Stimulated activated CD8-positive, alpha-beta memory T cell treated with anti-CD3 and anti-CD28 coated beads, Interleukin-4, amount 100 ng/mL, for 24 hours (primary cell): ENCODE measurements around the gene DEFB121.
"Not testable (repeated sequence)": the region's sequence is repeated elsewhere in the genome, so short reads cannot be mapped to it uniquely, and the experiment has no call there.

Experiments
- DNase-seq: peaks from one replicate; pipeline ENCODE4 v3.0.0-alpha.2; 2020; ENCODE audit warnings: low read depth

The DEFB121 gene, protein sequence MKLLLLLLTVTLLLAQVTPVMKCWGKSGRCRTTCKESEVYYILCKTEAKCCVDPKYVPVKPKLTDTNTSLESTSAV

DNA sequence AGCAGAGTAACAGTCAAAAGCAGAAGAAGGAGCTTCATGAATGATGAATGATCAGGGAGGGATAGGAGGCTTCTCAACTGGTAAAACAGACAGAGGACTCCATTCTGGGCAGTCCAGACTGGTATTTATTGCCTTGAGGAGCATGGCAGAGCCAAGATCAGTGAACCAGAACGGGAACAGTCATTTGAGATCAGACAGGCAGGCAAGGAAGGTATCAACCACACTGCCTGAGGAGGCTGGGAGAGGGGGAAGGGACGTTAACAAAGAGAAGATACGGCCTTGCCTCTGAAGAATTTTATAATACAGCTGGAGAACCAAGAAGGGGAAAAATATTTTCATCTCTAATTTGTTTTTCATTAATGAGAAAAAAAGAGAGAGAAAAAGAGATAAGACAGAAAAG lies at the start of gene DEFB121:
DEFB121 (minus strand) TSS at position 101 of the 400 bp plus-strand sequence; CDS start at position 38, 63 bp downstream.
- no peak for DNase-seq

DNA sequence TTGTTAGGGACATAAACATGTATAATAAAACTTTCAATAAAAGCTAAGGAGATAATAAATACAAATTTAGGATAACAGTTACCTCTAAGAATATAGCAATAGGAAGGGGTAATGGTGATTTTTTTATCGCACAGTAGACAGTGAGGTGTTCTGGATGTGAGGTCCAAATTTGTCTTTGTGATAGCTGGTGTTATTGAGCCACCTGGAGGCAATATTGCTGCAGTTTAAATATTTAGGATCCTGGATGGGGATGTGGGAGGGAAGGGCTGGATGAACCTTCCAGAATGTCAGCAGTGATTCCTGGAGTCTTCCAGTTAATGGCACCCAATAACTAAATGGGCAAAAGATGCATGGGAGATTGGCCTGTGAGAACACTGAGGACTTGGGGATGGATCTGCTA lies 48.3 kb upstream of the DEFB121 start:
- no peak for DNase-seq

GRCh38 chr20:31452575-31452974 lies 46.6 kb upstream of the DEFB121 start:
- no peak for DNase-seq

DNA sequence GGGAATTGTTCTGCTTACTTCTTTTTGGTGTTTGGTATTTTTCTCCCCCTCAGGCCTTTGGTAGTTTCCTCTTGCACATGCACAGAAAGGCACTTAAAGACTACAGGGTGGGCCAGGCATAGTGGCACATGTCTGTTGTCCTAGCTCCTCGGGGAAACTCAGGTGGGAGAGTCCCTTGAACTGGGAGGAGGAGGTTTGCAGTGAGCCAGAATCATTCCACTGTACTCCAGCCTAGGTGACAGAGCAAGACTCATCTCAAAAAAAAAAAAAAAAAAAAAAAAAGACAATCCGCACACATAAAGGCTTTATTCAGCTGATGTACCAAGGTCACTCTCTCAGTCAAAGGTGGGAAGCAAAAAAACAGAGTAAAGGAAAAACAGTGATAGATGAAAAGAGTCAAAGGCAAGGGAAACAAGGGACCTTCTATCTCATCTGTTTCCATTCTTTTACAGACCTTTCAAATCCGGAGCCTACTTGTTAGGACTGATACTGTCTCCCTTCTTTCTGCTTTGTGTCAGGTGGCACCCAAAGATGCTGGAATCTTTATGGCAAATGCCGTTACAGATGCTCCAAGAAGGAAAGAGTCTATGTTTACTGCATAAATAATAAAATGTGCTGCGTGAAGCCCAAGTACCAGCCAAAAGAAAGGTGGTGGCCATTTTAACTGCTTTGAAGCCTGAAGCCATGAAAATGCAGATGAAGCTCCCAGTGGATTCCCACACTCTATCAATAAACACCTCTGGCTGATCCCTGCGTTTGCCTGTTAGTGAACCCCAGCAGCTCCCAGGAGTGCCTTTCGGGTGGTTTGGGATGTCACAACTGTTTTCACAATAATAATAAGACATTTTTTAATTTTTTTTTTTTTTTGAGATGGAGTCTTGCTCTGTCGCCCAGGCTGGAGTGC lies 43.7 kb upstream of the DEFB121 start:
- DNase-seq: no peak

- no peak for DNase-seq
Observed at GRCh38 chr20:31446084-31446819, 40.2 kb upstream of the DEFB121 start.

DNA sequence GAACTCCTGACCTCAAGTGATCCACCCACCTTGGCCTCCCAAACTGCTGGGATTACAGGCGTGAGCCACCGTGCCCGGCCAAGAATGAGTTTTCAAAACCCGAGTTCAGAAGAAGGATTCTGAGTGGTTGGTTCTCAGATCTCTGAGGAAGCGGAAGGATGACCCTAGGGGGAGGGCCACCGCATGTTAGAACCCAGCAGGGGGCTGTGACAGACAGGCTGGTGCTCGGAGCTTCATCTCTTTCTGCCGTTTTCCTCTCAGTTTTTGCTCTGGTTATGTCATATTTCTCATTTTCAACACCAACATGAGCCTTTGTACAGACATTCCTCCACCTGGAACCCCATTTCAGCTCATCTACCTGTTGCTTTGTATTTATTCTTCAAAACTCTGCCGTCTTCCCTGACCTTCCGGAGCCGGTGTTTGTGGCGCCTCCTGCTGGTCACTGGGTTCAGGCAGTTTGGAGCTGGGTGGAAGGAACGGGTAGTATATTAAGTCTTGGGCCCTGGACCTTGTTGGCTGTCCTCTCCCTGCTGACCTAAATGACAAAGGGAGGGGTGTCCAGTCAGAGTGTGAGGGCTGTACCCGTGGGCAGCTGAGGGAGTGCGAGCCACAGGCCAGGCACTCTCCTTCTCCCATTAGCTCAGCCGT lies 34.1 kb upstream of the DEFB121 start, which contains the start of gene DEFB123:
DEFB123 (plus strand) TSS at position 621 of the 648 bp plus-strand sequence. CDS start 67 bp downstream, outside the sequence.
- peak; percentile 1 for DNase-seq

DNA sequence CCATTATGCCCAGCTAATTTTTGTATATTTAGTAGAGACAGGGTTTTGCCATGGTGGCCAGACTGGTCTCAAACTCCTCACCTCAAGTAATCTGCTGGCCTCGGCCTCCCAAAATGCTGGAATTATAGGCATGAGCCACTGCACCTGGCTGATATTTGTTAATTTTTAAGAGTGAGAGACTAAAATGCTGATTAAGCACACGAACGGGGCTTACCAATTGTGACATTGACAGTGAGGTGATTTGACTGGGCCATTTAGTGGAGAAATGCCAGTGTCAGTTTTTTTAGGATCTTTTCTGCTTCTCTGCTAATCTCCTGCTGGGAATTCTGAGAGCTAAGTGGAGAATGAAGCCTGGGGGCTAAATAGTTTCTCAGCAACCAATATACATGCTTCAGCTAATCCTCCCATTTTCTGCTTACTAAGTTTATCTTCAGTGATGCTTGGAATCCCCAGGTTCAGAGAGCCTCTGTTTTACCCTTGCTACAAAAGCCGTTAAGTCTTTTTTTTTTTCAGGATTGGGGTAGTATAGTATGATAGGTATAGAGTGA lies 24.6 kb upstream of the DEFB121 start:
- DNase-seq: no peak

GRCh38 chr20:31427576-31427975 lies 21.6 kb upstream of the DEFB121 start:
- DNase-seq: not testable (repeated sequence)

- DNase-seq: not testable (repeated sequence)
Observed at GRCh38 chr20:31426891-31427551, 21.0 kb upstream of the DEFB121 start.

DNA sequence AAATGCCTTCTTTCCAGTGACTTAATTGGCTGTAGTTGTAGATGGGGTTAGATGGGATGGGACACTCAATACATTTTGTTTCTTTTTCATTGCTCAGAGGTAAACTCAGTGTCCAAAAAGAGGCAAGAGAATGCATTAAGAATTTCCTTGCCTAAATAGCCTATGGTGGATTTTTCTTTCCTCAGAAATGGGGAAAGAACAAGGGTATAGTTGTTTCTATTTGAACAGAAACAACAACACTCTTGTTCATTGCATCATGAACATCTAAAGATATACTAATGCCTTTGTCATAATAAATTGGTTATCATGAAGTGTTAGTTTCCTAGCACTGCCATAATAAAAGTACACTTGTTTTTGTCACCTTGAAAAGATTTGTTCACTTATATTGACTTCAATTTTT lies 19.8 kb upstream of the DEFB121 start:
- no peak for DNase-seq

DNA sequence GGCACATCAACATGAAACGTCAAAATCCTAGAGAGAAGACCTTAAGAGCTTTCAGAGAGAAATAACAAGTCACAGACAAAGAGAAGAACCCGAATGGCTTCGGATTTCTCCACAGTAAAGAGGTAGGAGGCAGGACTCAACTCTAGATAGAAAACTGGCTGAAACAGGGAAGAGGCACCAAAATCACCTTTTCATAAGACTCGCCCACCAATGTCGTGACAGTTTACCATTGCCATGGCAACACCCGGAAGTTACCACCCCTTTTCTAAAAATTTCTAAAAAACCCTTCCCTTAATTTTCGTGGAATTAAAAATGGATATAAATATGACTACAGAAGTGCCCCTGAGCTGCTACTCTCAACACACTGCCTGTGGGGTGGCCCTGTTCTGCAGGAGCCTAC lies 12.3 kb upstream of the DEFB121 start:
- DNase-seq: no peak

DNA sequence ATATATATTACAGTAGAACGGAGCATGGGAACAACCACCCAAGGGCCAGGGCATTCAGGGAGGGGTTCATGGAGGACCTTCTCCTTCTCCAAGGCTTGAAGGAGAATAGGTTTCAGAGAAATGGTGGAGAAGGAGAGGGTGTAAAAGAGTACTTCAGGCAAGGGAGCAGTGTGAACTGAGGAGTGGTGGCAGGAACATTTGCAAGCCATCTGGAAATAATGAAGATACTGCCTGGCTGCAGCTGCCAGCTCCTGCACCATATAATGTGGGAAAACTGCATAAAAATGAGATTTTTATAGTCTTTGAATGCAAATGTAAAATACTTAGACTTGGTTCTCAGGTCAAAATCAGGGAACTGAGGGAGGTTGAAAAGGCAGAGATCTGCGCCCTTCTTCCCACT lies 9.6 kb upstream of the DEFB121 start:
- DNase-seq: no peak

DNA sequence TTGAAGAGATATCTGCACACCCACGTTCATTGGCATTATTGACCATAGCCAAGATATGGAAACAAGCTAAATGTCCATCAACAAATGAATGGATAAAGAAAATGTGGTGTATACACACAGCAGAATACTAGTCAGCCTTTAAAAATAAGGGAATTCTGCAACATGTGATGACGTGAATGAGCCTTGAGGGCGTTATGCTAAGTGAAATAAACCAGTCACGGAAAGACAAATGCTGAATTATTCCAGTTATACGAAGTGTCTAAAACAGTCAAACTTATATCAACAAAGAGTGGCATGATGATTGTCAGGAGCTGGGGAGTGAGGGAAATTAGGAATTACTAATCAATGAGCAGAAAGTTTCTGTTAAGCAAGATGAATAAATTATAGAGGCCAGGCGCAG lies 8.4 kb upstream of the DEFB121 start:
- no peak for DNase-seq

- no peak for DNase-seq
Observed at GRCh38 chr20:31410011-31410410, 4.0 kb upstream of the DEFB121 start.

DNA sequence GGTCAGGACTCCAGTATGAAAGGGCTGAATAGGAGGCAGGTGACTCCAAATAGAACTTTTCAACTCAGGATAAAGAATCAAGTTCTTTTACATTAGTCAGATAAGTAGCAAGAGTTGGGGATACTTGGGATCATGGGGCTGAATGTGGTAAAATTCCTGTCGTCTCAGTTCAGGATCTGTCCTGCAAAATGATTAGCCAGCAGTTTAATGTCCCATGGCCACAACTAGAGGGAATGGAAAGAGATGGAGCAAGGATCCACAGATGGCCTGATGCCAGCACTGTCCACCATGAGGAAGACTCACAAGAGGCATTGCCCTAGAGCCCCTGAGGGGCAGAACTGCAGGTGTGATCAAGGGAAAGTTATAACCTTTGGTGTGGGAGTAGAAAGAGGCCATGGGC lies 2.1 kb downstream of the DEFB121 start:
- DNase-seq: no peak

DNA sequence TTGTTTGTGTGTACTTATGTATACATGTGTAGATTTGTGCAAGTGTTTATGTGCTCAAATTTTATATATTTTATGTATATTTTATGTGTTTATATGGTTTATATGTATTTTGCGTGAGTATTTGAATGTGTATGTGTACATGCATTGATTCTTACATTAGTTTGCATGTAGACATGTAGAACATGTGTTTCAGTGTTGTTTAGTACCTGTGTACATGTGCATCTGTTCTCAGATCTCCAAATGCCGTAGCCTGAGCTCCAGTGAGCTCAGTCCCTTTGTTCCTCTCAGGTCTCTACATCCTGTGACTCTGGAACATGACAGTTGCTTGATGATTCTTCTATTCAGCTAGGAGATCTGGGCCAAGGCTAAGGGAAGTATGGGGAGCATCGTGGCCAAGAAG lies 11.1 kb downstream of the DEFB121 start:
- DNase-seq: no peak

DNA sequence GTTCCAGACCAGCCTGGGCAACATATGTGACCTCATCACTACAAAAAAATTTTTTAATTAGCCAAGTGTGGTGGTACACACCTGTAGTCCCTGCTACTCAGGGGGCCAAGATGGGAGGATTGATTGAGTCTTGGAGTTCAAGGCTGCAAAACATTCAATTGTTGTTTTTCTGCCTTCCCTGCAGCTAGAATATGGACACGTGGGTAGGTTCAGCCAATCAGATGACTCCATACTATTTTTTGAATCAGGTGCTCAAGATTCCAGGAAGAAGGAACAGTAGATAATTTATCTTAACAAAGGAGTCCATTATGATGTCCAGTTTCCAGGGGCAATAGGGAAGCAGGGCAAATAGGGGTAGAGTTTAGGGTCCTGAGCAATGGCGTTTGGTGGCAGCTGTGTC lies 13.2 kb downstream of the DEFB121 start:
- no peak for DNase-seq

- DNase-seq: no peak
Observed at GRCh38 chr20:31390490-31390889, 15.5 kb downstream of the DEFB121 start, which contains the start of gene DEFB119. DEFB119 (minus strand) TSS chr20:31390590; CDS start chr20:31390483, 107 bp downstream.

DNA sequence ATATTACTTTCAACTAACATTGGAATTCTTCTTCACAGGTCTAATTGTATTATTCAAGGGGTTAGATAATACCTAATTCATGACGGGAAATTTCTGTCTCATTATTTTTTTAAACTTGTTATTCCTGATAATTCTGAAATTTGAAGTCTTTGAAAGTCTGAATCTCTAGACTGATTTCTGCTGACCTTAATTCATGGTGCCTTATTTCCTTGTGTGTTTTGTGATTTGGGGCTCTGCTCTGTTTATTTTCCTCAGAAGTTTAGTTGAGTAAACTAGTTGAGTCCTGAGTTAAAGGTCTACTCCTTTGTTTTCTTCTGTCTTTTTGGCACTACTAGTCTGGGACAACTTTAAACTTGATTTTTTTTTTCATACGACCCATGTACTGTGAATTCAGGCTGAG lies 31.7 kb downstream of the DEFB121 start:
- DNase-seq: no peak

- no peak for DNase-seq
Observed at GRCh38 chr20:31368301-31368700, 37.7 kb downstream of the DEFB121 start, which contains the start of gene DEFB118. DEFB118 (plus strand) TSS chr20:31368601; CDS start chr20:31368651, 50 bp downstream.

DNA sequence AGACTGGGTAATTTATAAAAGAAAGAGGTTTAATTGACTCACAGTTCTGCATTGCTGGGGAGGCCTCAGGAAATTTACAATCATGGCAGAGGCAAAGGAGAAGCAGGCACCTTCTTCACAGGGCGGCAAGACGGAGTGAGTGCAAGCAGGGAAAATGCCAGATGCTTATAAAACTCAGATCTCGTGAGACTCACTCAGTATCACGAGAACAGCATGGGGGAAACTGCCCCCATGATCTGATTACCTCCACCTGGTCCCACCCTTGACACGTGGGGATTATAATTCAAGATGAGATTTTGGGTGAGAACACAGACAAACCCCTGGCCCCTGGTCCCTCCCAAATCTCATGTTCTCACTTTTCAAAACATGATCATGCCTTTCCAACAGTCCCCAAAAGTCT lies 41.7 kb downstream of the DEFB121 start:
- DNase-seq: not testable (repeated sequence)
